Ovary (tissue), 9 donors: Measurements from ENCODE around the gene FKBP9. TPM values are rescaled to one million over a fixed set of nuclear protein-coding genes. Genes with fewer than 3 reads are reported as not detected.
A peak's percentile ranks its signal among the peaks of the same experiment; 100 is the strongest.
"Not testable (repeated sequence)": the region's sequence is repeated elsewhere in the genome, so short reads cannot be mapped to it uniquely, and the experiment has no call there.

ENCODE experiments used
- DNase-seq, 5 donors: peaks; one replicate each; pipeline ENCODE4 v3.0.0-alpha.2; 2019 to 2020
- H3K27ac ChIP-seq, 2 donors: fragments of 200-600 bp; one replicate each; pipeline versions ENCODE4 v1.5.1 to v1.8.0; 2019 to 2022
- H3K27me3 ChIP-seq: fragments of 200-600 bp; one replicate; pipeline ENCODE4 v1.8.0; 2022
- H3K36me3 ChIP-seq: fragments of 200-600 bp; sonication (generic); one replicate; pipeline ENCODE4 v1.5.1; 2019
- H3K4me1 ChIP-seq: one replicate; pipeline ENCODE4 v1.8.1; 2013; ENCODE audit warnings: mild to moderate bottlenecking, moderate library complexity; ENCODE audit not compliant: insufficient read depth
- H3K4me3 ChIP-seq: fragments of 200-600 bp; sonication (generic); one replicate; pipeline ENCODE4 v1.5.1; 2017
- H3K9me3 ChIP-seq, 2 donors: fragments of 200-600 bp in 1 of 2; sonication (generic) in 1 of 2; one replicate each; pipeline versions ENCODE4 v1.5.1 to v1.8.1; 2013 to 2019; ENCODE audit warnings: mild to moderate bottlenecking in 1 of 2, moderate library complexity in 1 of 2
- CTCF ChIP-seq, 3 donors: fragments of 450-650 bp in 2 of 3; fragments of 200-600 bp in 1 of 3; IDR thresholded peaks; one replicate each; pipeline versions ENCODE4 v1.5.1 to v1.8.0; 2016 to 2022; ENCODE audit warnings: antibody characterized with exemption in 3 of 3, mild to moderate bottlenecking in 1 of 3
- EP300 ChIP-seq: sonication (generic); formaldehyde crosslinking; IDR thresholded peaks from one replicate; pipeline ENCODE4 v1.6.1; 2017; ENCODE audit warnings: antibody characterized with exemption
- POLR2A ChIP-seq: fragments of 450-650 bp; IDR thresholded peaks from one replicate; pipeline ENCODE4 v1.6.1; 2017; ENCODE audit warnings: antibody characterized with exemption, mild to moderate bottlenecking, moderate library complexity
- WGBS, 3 donors: extraction: QIAGEN DNeasy Blood & Tissue Kit in 1 of 3; methylation state at CpG; one replicate each; pipeline versions ENCODE4 v1.1.5 to v1.1.7; 2013 to 2017; 5-methylcytosine and 5-hydroxymethylcytosine counted together
- intact Hi-C, 4 donors: fragments of 100-400 bp; cut with DNase I; formaldehyde crosslinking; loops; one replicate each; pipeline versions ENCODE4 v1.11.0 to v1.15.1; 2022 to 2023
- polyA plus RNA-seq, 2 donors: library from polyadenylated mRNA; stranded (reverse); fragments of 200-250 nt in 1 of 2; fragments of 350-450 nt in 1 of 2; fragmentation: Illumina TruSeq in 1 of 2; extraction: RNeasy Lipid Tissue Mini Kit (QIAGEN cat#74804) in 1 of 2; gene quantifications; one replicate each; pipeline ENCODE4 v1.2.3, GENCODE V29; 2013 to 2014
- total RNA-seq, 7 donors: library from RNA; depleted of rRNA in 2 of 7; stranded (reverse); fragments of >200 nt in 2 of 7; fragmentation: NEBNext Ultra II Directional in 3 of 7; extraction: Animal tissue kit (Norgen Biotek cat#: 25700) in 3 of 7; gene quantifications; one replicate each; pipeline versions ENCODE4 v1.1.0 to v1.2.4, GENCODE V29; 2016 to 2023
- donor health status: DM: no; HTN: no; CAD: no; lungs with moderate emphysema.
- donor health status: DM: no; HTN: no; CAD: no.
- donor health status: Bipolar disorder and iron deficiency.
- donor health status: DM: yes; HTN: yes; CAD: no.
- donor health status: DM: no; HTN: no; CAD: no.
- donor health status: DM: yes; HTN: yes; CAD: no.

Gene FKBP9
- total and polyA plus RNA-seq, 9 donors: 53.2 to 200 (median 101) TPM

- WGBS, 3 donors: 25 to 30% (median 26%) methylated on average over 26 of the region's 26 CpGs
- intact Hi-C loops: no loop called here
Observed at GRCh38 chr7:32958046-32959025, 1.1 kb downstream of the FKBP9 start.

GRCh38 chr7:32963880-32964301, 6.7 kb downstream of the FKBP9 start:
- H3K36me3 ChIP-seq, DNase-seq, H3K27me3 ChIP-seq, H3K27ac ChIP-seq, H3K4me1 ChIP-seq, intact Hi-C loops, H3K4me3 ChIP-seq, H3K9me3 ChIP-seq: not testable (repeated sequence)
- 31 to 36% (median 31%) methylated on average over 5 of the region's 5 CpGs for WGBS, 3 donors

More at GRCh38 chr7:32958046-32959025, 1.1 kb downstream of the FKBP9 start:
- TF ChIP-seq CTCF (IDR thresholded peaks at IDR 0.05) (no peak), EP300 (no peak), POLR2A (no peak)
- DNase-seq: peak in 2 of 5 donors; percentile 30 to 35
- Histone ChIP-seq H3K27ac (peak overlapping the region; percentile 23 to 31), H3K4me1 (peaks cover 3% of the 10 kb centered on the region), H3K27me3 (no peaks in the 10 kb centered on the region), H3K9me3 (no peaks in the 10 kb centered on the region), H3K36me3 (no peaks in the 10 kb centered on the region), H3K4me3 (peak overlapping the region; percentile 83)

- H3K9me3 ChIP-seq, H3K27ac ChIP-seq, H3K4me3 ChIP-seq, H3K27me3 ChIP-seq, H3K4me1 ChIP-seq, intact Hi-C loops, H3K36me3 ChIP-seq, DNase-seq: not testable (repeated sequence)
- WGBS, 3 donors: 17 to 20% (median 19%) methylated on average over 7 to 8 of the region's 8 CpGs
Observed at GRCh38 chr7:32964461-32965159, 7.4 kb downstream of the FKBP9 start.

DNA sequence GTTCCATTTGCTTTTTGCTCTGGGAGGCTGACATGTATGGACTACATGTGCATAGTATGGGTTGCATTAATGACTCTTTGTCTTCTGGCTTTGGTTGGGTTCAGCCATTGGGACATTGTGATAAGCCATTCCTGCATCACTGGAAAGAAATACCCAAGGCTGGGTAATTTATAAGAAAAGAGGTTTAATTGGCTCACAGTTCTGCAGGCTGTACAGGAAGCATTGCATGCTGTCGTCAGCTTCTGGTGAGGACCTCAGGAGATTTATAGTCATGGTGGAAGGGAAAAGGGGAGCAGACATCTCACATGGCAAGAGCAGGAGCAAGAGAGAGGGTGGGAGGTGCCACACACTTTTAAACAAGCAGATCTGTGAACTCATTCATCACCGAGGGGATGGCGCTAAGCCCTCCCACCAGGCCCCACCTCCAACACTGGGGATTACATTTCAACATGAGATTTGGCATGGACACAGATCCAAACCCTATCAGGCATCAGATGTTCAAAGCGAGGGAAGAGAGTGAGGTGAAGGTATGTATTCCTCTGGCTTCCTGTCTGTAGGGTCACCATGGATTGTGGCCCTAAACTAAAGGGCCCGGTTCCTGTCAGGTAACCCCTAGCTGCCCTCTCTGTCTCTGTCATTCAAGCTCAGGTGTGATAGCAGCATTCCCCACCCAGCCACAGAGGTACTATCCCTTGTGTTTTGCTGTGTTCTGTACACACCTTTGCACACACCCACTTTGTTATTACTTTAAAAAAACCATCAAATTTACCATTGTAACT, 9.4 kb downstream of the FKBP9 start:
- DNase-seq, H3K27ac ChIP-seq, H3K4me3 ChIP-seq, intact Hi-C loops, H3K27me3 ChIP-seq, H3K36me3 ChIP-seq, H3K9me3 ChIP-seq, H3K4me1 ChIP-seq: not testable (repeated sequence)
- 74 to 85% (median 77%) methylated on average over 4 to 5 of the region's 5 CpGs for WGBS, 3 donors

DNA sequence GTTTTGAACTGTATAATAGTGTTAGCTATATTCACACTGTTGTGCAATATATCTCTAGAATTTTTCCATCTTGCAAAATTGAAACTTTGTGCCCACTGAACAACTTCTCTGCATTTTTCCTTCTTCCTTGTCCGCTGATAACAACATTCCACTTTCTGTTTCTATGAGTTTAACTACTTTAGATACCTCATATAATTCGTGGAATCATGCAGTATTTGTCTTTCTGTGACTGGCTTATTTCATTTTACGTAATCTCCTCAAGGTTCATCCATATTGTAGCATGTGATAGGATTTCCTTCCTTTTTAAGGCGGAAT, 10.0 kb downstream of the FKBP9 start:
- H3K4me1 ChIP-seq, H3K36me3 ChIP-seq, H3K27ac ChIP-seq, DNase-seq, H3K27me3 ChIP-seq, H3K9me3 ChIP-seq, intact Hi-C loops, H3K4me3 ChIP-seq: not testable (repeated sequence)
- WGBS, 3 donors: 49 to 76% (median 67%) methylated on average over 4 of the region's 4 CpGs

DNA sequence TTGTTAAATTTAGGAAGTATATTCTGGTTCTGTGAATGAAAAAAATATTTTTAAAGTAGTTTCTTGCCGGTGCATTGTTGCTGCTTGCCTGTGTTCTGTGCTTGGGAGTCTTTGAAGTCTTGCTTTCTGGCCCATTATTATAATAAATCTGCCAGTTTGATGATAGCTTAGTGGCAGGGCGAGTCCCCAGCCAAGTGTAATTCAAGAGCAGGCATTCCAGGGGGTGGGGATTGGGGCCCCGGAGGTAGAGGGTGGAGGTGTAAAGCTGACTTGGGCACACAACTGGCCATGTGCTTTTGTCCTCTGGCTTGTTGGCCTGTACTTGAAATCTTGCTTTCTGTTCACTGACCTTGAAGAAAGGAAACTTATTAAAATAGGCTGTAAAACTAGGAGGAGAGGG, 14.7 kb downstream of the FKBP9 start:
- WGBS, 3 donors: 5 to 11% (median 8%) methylated on average over 3 of the region's 3 CpGs
- DNase-seq, H3K9me3 ChIP-seq, H3K4me3 ChIP-seq, H3K36me3 ChIP-seq, intact Hi-C loops, H3K27ac ChIP-seq, H3K27me3 ChIP-seq, H3K4me1 ChIP-seq: not testable (repeated sequence)

GRCh38 chr7:32977159-32977558, 19.9 kb downstream of the FKBP9 start:
- H3K9me3 ChIP-seq, H3K27ac ChIP-seq, H3K4me3 ChIP-seq, H3K27me3 ChIP-seq, DNase-seq, H3K36me3 ChIP-seq, H3K4me1 ChIP-seq, intact Hi-C loops: not testable (repeated sequence)
- 95 to 97% (median 96%) methylated on average over 2 of the region's 2 CpGs for WGBS, 3 donors

DNA sequence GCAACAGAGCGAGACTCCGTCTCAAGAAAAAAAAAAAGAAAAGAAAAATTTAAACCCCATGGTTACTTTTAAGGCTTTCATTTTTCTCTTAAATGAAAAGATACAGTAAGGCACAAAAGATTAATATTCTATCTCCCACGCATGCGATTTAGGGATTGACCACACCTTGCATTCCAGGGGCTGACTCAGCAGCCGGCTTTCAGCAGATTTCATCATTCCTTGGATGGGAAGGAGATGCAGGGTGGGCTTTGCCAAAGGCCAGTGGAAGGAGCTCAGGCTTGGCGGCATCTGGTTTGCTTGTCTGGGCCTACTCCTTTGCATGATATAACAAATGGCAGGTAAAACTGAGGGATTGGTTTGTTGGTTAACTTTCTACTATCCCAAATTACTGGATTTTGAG, 22.0 kb downstream of the FKBP9 start:
- H3K27me3 ChIP-seq, H3K36me3 ChIP-seq, H3K27ac ChIP-seq, intact Hi-C loops, H3K9me3 ChIP-seq, H3K4me1 ChIP-seq, H3K4me3 ChIP-seq: not testable (repeated sequence)
- DNase-seq: peak in 1 of 5 donors; percentile 25
- 66 to 79% (median 70%) methylated on average over 6 of the region's 6 CpGs for WGBS, 3 donors

GRCh38 chr7:32979902-32980301, 22.7 kb downstream of the FKBP9 start:
- H3K27ac ChIP-seq, intact Hi-C loops, H3K4me1 ChIP-seq, H3K4me3 ChIP-seq, DNase-seq, H3K9me3 ChIP-seq, H3K27me3 ChIP-seq, H3K36me3 ChIP-seq: not testable (repeated sequence)
- WGBS, 3 donors: 100% methylated on average over 2 of the region's 2 CpGs; no CpG with 5 or more reads in 2 of the 3 donors

DNA sequence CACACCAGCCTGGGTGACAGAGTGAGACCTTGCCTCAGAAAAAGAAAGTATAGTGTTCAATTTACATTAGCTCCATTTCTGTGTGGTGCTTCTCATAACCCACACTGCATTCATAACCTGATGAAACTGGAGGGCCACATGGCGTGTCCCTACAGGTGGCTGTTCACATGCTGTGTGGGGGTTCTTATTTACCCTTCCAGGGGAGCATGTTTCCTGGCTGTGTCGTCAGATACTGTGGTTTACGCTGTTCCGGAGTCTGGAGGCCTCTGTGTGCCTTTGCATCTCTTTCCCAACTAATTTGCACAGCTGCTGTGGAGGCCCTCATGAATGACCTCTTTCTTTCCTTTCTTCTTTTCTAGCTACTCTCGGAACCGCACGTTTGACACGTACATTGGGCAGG, 30.9 kb downstream of the FKBP9 start:
- H3K27me3 ChIP-seq: not testable (repeated sequence)

More for the DNA sequence above, 30.9 kb downstream of the FKBP9 start:
- H3K4me3 ChIP-seq, intact Hi-C loops, H3K9me3 ChIP-seq, H3K27ac ChIP-seq, H3K4me1 ChIP-seq, DNase-seq, H3K36me3 ChIP-seq: not testable (repeated sequence)
- WGBS, 3 donors: 83 to 88% (median 87%) methylated on average over 6 to 8 of the region's 8 CpGs
